Karpas-422 (cell line): ENCODE data around the gene CISD2. TPM values are rescaled to one million over a fixed set of nuclear protein-coding genes. Genes with fewer than 3 reads are reported as not detected.
"Not testable (repeated sequence)": the region's sequence is repeated elsewhere in the genome, so short reads cannot be mapped to it uniquely, and the experiment has no call there.

Source experiments
- DNase-seq: peaks from one replicate; pipeline ENCODE4 v3.0.0-alpha.2; 2015
- H2AFZ ChIP-seq: fragments of 200-600 bp; sonication (generic); 2 replicates; pipeline ENCODE4 v1.6.1; 2014; ENCODE audit warnings: antibody characterized with exemption, low read length, mixed read lengths
- H3K27ac ChIP-seq: fragments of 200-600 bp; sonication (generic); 2 replicates; pipeline ENCODE4 v1.5.1; 2014; ENCODE audit warnings: mild to moderate bottlenecking, low read length, moderate library complexity
- H3K27me3 ChIP-seq: fragments of 200-600 bp; sonication (generic); 2 replicates; pipeline ENCODE4 v1.6.1; 2014; ENCODE audit warnings: low read length, mixed read lengths
- H3K36me3 ChIP-seq: fragments of 200-600 bp; sonication (generic); 2 replicates; pipeline ENCODE4 v1.6.1; 2014; ENCODE audit warnings: low read length, mixed read lengths; ENCODE audit not compliant: insufficient read depth
- H3K4me1 ChIP-seq: fragments of 200-600 bp; sonication (generic); 2 replicates; pipeline ENCODE4 v1.6.1; 2014; ENCODE audit warnings: mild to moderate bottlenecking, low read length, mixed read lengths
- H3K4me2 ChIP-seq: fragments of 200-600 bp; sonication (generic); 2 replicates; pipeline ENCODE4 v1.6.1; 2014; ENCODE audit warnings: low read length, low read depth, mild to moderate bottlenecking; ENCODE audit not compliant: poor library complexity, severe bottlenecking
- H3K4me3 ChIP-seq: fragments of 200-600 bp; sonication (generic); 2 replicates; pipeline ENCODE4 v1.5.1; 2014; ENCODE audit warnings: mild to moderate bottlenecking, antibody characterized with exemption, low read length, mixed read lengths
- H3K79me2 ChIP-seq: fragments of 200-600 bp; sonication (generic); 2 replicates; pipeline ENCODE4 v1.6.1; 2014; ENCODE audit warnings: mild to moderate bottlenecking, low read length, mixed read lengths
- H3K9ac ChIP-seq: fragments of 200-600 bp; sonication (generic); 2 replicates; pipeline ENCODE4 v1.6.0; 2014; ENCODE audit warnings: low read length
- H3K9me2 ChIP-seq: fragments of 200-600 bp; sonication (generic), shearing (Covaris generic); replicated peaks from 2 replicates; pipeline ENCODE4 v1.6.0; 2014; ENCODE audit warnings: mild to moderate bottlenecking, low read length, moderate library complexity; ENCODE audit not compliant: insufficient read depth
- H3K9me3 ChIP-seq: fragments of 300-700, 200-600 bp; sonication (generic); 2 replicates; pipeline ENCODE4 v1.6.1; 2014; ENCODE audit warnings: low read length, mixed read lengths
- H4K20me1 ChIP-seq: fragments of 200-600 bp; sonication (generic); 2 replicates; pipeline ENCODE4 v1.6.1; 2014; ENCODE audit warnings: mild to moderate bottlenecking, antibody characterized with exemption, low read length, low read depth; ENCODE audit not compliant: insufficient read depth
- total RNA-seq: library from RNA; depleted of rRNA; stranded (reverse); fragments of >200 nt; shearing (Covaris generic); gene quantifications from 2 replicates; pipeline ENCODE4 v1.2.3, GENCODE V29; 2014; ENCODE audit warnings: low replicate concordance

The CISD2 gene
- total RNA-seq, 1 experiment from 2014 or later, result 70.3 TPM

DNA sequence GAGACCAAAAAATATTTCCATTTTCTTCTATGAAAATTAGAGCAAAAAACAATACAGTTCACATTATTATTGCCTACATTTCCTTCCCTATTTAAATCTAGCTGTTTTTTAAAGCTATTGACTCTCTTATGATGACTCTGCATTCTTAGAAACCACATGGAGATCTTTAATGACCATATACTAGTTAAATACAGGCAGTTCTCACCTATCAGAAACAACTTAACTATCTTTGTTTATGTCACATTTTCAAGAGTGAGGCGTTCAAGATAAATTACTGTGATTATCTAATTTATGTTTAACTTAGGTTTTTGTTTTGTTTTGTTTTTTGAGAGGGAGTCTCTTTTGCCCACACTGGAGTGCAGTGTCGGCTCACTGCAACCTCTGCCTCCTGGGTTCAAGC, 3.0 kb downstream of the CISD2 start:
- Histone ChIP-seq H3K4me2 (no peak overlapping the region), H3K9ac (no peak overlapping the region), H3K36me3 (peaks cover 52% of the 10 kb centered on the region), H3K4me3 (no peak overlapping the region), H4K20me1 (no peaks in the 10 kb centered on the region), H3K9me2 (no peaks in the 10 kb centered on the region), H2AFZ (no peak overlapping the region), H3K27ac (no peak overlapping the region), H3K27me3 (no peaks in the 10 kb centered on the region), H3K4me1 (peaks cover 24% of the 10 kb centered on the region), H3K9me3 (peaks cover 8% of the 10 kb centered on the region), H3K79me2 (peaks cover 92% of the 10 kb centered on the region)
- no peak for DNase-seq

GRCh38 chr4:102877477-102878106, 8.8 kb downstream of the CISD2 start:
- H4K20me1 ChIP-seq, DNase-seq, H3K9ac ChIP-seq, H3K27me3 ChIP-seq, H2AFZ ChIP-seq, H3K4me3 ChIP-seq, H3K4me1 ChIP-seq, H3K9me2 ChIP-seq, H3K4me2 ChIP-seq, H3K27ac ChIP-seq: not testable (repeated sequence)
- peaks cover 89% of the 10 kb centered on the region for H3K79me2 ChIP-seq
- peaks cover 16% of the 10 kb centered on the region for H3K9me3 ChIP-seq
- H3K36me3 ChIP-seq, result peaks cover 50% of the 10 kb centered on the region

DNA sequence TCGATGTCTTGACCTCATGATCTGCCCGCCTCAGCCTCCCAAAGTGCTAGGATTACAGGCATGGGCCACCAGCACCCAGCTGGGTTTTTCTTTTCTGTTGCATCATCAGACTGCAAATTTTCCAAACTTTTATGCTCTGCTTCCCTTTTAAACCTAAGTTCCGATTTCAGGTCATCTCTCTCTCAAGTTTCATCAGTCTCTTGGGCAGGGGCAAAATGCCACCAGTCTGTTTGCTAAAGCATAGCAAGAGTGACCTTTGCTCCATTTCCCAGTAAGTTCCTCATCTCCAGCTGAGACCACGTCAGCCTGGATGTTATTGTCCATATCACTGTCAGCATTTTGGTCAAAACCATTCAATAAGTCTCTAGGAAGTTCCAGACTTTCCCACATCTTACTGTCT, 9.6 kb downstream of the CISD2 start:
- not testable (repeated sequence) for H4K20me1 ChIP-seq, H3K27ac ChIP-seq, H3K9ac ChIP-seq, DNase-seq, H3K9me2 ChIP-seq, H3K4me3 ChIP-seq, H2AFZ ChIP-seq, H3K4me2 ChIP-seq, H3K4me1 ChIP-seq, H3K27me3 ChIP-seq
- Histone ChIP-seq H3K9me3 (peaks cover 16% of the 10 kb centered on the region), H3K36me3 (peaks cover 42% of the 10 kb centered on the region), H3K79me2 (peaks cover 89% of the 10 kb centered on the region)

DNA sequence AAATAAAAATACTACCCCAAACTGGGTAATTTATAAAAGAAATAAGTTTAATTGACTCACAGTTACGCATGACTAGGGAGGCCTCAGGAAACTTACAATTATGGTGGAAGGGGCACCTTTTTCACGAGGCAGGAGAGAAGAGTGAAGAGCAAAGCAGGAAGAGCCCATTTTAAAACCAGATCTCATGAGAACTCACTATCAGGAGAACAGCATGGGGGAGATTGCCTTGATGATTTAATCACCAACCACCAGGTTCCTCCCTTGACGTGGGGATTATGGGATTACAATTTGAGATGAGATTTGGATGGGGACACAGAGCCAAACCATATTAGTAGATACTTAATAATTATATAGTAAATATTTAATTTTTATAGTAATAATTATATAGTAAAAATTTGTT, 10.1 kb downstream of the CISD2 start:
- H3K79me2 ChIP-seq, result peaks cover 88% of the 10 kb centered on the region
- 0 out of 2 replicates have a peak, but pooled peaks cover 9% of the 10 kb centered on the region for H4K20me1 ChIP-seq
- no peak overlapping the region for H3K4me3 ChIP-seq
- no peak overlapping the region for H3K27ac ChIP-seq
- no peaks in the 10 kb centered on the region for H3K4me1 ChIP-seq
- no peak overlapping the region for H3K9ac ChIP-seq
- H2AFZ ChIP-seq, result no peak overlapping the region
- DNase-seq, result no peak
- H3K9me2 ChIP-seq, result no peaks in the 10 kb centered on the region
- H3K36me3 ChIP-seq, result peaks cover 42% of the 10 kb centered on the region
- H3K4me2 ChIP-seq, result no peak overlapping the region
- H3K9me3 ChIP-seq, result peaks cover 16% of the 10 kb centered on the region
- H3K27me3 ChIP-seq, result no peaks in the 10 kb centered on the region

DNA sequence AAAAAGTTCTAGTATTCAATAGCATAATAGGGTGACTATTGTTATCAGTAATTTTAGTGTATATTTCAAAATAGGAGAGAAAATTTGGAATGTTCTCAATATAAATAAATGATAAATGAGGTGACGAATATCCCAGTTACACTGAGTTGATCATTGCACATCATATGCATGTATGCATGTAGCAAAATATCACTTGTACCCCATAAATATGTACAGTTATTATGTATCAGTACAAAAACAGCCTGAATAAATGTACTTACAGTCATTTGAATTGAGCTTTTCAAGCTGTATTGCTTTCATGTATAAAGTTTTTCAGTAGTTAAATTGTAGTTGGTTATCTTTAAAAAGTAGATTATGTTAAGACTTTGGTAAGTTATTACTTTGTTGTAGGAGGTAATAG, 12.6 kb downstream of the CISD2 start:
- no peak overlapping the region for H3K9ac ChIP-seq
- H3K79me2 ChIP-seq, result peaks cover 83% of the 10 kb centered on the region
- H3K36me3 ChIP-seq, result peaks cover 26% of the 10 kb centered on the region
- no peak overlapping the region for H3K4me2 ChIP-seq
- H2AFZ ChIP-seq, result no peak overlapping the region
- 0 out of 2 replicates have a peak, but pooled peaks cover 12% of the 10 kb centered on the region for H4K20me1 ChIP-seq
- no peaks in the 10 kb centered on the region for H3K9me2 ChIP-seq
- DNase-seq, result no peak
- H3K9me3 ChIP-seq, result peaks cover 10% of the 10 kb centered on the region; the same call in 1 of the 2 replicates
- no peaks in the 10 kb centered on the region for H3K27me3 ChIP-seq
- no peak overlapping the region for H3K27ac ChIP-seq
- no peaks in the 10 kb centered on the region for H3K4me1 ChIP-seq
- no peak overlapping the region for H3K4me3 ChIP-seq

GRCh38 chr4:102883278-102883677, 14.5 kb downstream of the CISD2 start:
- no peaks in the 10 kb centered on the region for H3K9me2 ChIP-seq
- no peaks in the 10 kb centered on the region for H3K4me1 ChIP-seq
- H4K20me1 ChIP-seq, result 0 out of 2 replicates have a peak, but pooled peaks cover 12% of the 10 kb centered on the region
- DNase-seq, result no peak
- no peak overlapping the region for H3K4me2 ChIP-seq
- no peak overlapping the region for H3K27ac ChIP-seq
- H3K4me3 ChIP-seq, result no peak overlapping the region
- H3K9me3 ChIP-seq, result no peaks in the 10 kb centered on the region
- peaks cover 12% of the 10 kb centered on the region; the same call in 1 of the 2 replicates for H3K36me3 ChIP-seq
- H3K79me2 ChIP-seq, result peaks cover 66% of the 10 kb centered on the region
- H3K9ac ChIP-seq, result no peak overlapping the region
- H2AFZ ChIP-seq, result no peak overlapping the region
- no peaks in the 10 kb centered on the region for H3K27me3 ChIP-seq

DNA sequence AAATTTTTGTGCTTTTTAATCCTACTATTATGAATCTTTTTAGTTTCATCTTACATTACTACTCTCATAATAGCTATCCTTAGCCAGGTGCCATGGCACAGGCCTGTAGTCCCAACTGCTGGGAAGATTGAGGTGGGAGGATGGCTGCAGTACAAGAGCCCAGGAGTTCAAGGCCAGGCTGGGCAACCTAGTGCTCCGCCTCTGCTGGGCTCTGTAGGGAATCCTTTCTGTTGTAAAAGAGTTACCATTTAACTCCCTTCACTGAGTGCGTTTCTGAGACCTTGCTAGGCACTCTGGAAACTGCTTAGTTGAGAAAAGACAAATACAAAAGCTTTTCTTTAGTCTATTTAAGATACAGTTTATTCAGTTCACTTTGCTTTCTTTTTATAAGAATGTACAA, 19.8 kb downstream of the CISD2 start:
- not testable (repeated sequence) for H3K27me3 ChIP-seq, H3K9me3 ChIP-seq, H3K9ac ChIP-seq, H3K4me1 ChIP-seq, H3K4me3 ChIP-seq, H2AFZ ChIP-seq, H3K27ac ChIP-seq, H3K4me2 ChIP-seq, H4K20me1 ChIP-seq, DNase-seq, H3K9me2 ChIP-seq
- peaks cover 10% of the 10 kb centered on the region; the same call in 1 of the 2 replicates for H3K36me3 ChIP-seq
- peaks cover 22% of the 10 kb centered on the region for H3K79me2 ChIP-seq

- not testable (repeated sequence) for DNase-seq, H2AFZ ChIP-seq, H3K4me3 ChIP-seq, H3K9me3 ChIP-seq, H3K27me3 ChIP-seq, H3K9me2 ChIP-seq, H3K4me1 ChIP-seq, H4K20me1 ChIP-seq, H3K36me3 ChIP-seq, H3K79me2 ChIP-seq, H3K9ac ChIP-seq, H3K4me2 ChIP-seq, H3K27ac ChIP-seq
Measured at GRCh38 chr4:102889866-102890265, 21.1 kb downstream of the CISD2 start.
